GM10248 (cell line): ENCODE measurements around the gene MTRF1L.

Experiments used
- CTCF ChIA-PET: fragments of 300-600 bp; sonication (Branson Sonifier 250); formaldehyde crosslinking; extraction: SDS; loops from one replicate; lab custom pipeline; 2021; ENCODE audit warnings: antibody characterized with exemption; lab: Yijun Ruan, JAX
- POLR2A ChIA-PET: fragments of 350-650 bp; sonication (Branson Sonifier 250); formaldehyde crosslinking; extraction: SDS; loops from one replicate; lab custom pipeline; 2020; ENCODE audit warnings: antibody characterized with exemption; lab: Yijun Ruan, JAX
- DNase-seq: peaks from one replicate; pipeline ENCODE4 v3.0.0; 2012; ENCODE audit errors: extremely low spot score
- TF ChIP-seq, protein P1 (sequence below): IDR thresholded peaks from 2 replicates; pipeline ENCODE4 v1.5.1; 2012; ENCODE audit warnings: mild to moderate bottlenecking, low read depth; ENCODE audit errors: extremely low read depth, missing control alignments, control extremely low read depth

MTRF1L gene

DNA sequence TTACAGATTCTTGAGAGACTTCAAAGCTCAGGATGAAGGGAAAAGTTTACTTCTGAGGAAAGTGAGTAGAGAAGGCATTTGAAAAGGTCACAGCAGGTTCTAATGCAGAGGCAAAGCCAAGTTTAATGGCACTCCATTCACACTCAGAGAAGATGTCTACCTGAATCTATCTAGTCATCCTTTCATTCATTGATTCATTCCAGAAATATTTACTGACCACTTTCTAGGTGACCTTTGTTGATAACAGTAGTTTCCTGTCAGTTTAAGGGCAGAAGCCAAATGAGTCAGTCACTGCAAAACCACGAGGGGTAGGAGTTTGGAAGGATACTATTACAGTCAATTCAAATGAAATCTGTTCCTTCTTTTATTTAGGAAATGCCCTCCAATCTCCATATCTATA, 50.5 kb downstream of the MTRF1L start:
- ChIA-PET POLR2A (no interaction called here), CTCF (no interaction called here)
- no peak for DNase-seq
- TF ChIP-seq, protein P1, sequence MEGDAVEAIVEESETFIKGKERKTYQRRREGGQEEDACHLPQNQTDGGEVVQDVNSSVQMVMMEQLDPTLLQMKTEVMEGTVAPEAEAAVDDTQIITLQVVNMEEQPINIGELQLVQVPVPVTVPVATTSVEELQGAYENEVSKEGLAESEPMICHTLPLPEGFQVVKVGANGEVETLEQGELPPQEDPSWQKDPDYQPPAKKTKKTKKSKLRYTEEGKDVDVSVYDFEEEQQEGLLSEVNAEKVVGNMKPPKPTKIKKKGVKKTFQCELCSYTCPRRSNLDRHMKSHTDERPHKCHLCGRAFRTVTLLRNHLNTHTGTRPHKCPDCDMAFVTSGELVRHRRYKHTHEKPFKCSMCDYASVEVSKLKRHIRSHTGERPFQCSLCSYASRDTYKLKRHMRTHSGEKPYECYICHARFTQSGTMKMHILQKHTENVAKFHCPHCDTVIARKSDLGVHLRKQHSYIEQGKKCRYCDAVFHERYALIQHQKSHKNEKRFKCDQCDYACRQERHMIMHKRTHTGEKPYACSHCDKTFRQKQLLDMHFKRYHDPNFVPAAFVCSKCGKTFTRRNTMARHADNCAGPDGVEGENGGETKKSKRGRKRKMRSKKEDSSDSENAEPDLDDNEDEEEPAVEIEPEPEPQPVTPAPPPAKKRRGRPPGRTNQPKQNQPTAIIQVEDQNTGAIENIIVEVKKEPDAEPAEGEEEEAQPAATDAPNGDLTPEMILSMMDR, result no peak

DNA sequence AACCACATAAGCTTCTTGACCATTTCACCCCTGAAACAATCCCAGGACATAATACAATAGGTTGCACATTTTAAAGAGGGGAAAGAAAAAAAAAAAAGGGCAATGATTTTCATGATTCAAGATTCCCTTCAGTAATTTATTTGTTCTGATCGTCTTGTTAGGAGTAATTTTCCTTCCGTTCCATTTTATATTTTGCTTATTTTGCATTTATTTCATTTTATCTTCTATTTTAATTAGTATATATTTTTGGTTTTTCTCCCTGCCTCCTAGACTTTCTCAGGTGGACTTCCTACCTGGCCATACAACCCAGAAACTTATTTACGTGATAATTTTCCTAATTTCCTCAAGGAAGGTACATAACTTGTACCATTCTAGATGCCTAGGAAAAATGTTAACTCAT, 52.3 kb downstream of the MTRF1L start:
- POLR2A ChIA-PET, result no interaction called here
- DNase-seq, result no peak
- TF ChIP-seq, protein P1, result no peak
- CTCF ChIA-PET, result interaction anchor here (1.0 to 3.6 kb wide), 6 partner anchors 7 to 201 kb away, joined by 3 to 22 read pairs (median 3); no protein-coding TSS in a partner anchor

DNA sequence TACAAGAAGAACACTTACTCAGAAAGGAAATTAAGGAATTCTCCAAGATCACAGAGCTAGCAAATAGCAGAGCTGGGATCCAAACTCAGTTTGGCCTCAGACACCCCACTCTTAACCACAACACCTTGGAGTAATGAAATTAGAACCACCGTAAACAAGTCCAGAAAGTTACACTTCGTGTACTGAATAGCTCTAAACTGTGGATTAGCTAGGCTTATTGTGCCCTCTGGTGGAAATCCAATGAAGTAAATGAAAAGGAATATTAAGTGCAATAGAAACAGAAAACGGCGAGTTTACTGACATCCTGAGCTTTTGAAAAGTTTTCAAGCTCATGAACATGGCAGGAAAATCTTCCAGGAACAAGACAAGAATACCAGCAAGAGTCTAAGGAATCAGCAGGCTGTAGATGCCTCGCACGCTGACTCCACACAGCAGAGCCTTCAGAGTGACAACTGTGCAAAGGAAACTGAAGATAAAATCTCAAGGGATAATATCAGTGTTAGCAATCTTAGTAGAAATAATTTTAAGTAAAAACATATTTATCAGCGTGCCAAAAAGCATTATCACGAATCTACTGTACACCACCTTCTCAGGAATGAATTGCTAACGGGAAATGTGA, 54.2 kb downstream of the MTRF1L start:
- TF ChIP-seq, protein P1, result peak; percentile 52
- POLR2A ChIA-PET, result no interaction called here
- CTCF ChIA-PET, result interaction anchor here (0.7 to 3.6 kb wide), 33 partner anchors 9 to 397 kb away, joined by 3 to 22 read pairs (median 5); no protein-coding TSS in a partner anchor
- DNase-seq, result peak; percentile 32

DNA sequence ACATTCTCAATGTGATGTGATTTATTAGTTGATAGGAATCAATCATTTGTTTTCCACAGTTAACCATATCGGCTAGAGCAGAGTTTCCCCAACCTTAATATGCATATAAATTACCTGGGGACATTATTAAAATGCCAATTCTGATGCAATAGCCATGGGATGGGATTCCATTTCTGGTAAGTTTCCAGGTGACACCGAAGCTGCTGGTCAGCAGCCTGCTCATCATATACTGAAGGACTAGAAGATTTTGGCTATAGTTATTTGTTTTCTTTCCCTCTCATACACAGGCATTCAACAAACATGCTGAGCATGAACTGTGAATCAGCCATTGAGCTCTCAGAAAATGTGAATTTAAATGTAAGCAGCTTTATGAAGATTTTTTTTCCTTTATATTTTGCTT, 55.5 kb downstream of the MTRF1L start:
- ChIA-PET POLR2A (no interaction called here), CTCF (interaction anchor here (1.5 to 3.6 kb wide), 6 partner anchors 11 to 198 kb away, joined by 3 to 22 read pairs (median 9); no protein-coding TSS in a partner anchor)
- no peak for DNase-seq
- TF ChIP-seq, protein P1, result no peak

DNA sequence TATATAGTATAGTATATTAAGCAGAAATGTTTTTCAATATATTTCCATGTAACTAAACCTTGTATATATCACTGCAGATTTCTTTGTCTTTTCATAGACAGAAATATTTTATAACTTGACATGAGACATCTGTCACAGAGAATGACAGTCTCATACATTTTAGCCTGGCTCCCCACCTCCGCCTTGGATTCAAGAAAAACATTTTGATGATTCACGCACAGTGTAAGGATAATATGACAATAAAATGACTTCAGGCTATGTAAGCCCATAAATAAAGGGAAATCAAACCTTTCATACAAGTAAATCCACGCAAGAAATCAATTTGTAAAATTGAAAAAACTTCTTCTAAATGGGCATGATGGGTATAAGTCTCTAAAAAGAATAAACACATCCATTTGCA, 56.0 kb downstream of the MTRF1L start:
- TF ChIP-seq, protein P1, result no peak
- ChIA-PET POLR2A (no interaction called here), CTCF (interaction anchor here (2.5 to 3.6 kb wide), 3 partner anchors 11 to 198 kb away, joined by 12 to 22 read pairs (median 14); no protein-coding TSS in a partner anchor)
- DNase-seq, result no peak

DNA sequence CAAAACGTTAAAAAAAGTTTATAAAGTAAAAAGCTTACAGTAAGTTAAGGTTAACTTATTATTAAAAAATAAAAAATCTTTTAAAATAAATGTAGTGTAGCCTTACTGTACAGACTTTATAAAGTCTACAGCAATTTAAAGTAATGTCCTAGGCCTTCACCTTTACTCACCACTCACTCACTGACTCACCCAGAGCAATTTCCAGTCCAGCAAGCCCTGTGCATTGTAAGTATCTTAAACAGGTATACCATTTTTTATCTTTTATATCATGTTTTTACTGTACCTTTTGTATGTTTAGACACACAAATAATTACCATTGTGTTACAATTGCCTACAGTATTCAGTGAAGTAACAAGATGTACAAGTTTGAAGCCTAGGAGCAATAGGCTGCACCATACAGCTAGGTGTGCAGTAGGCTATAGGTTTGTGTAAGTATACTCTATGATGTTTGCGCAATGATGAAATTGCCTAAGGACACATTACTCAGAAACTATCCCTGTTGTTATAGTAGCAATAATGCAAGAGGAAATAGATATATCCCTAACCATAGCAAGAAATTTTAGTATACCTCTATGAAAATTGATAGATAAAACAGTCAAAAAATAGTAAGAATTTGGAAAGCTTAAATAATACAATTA, 59.1 kb downstream of the MTRF1L start:
- TF ChIP-seq, protein P1, result no peak
- ChIA-PET CTCF (no interaction called here), POLR2A (no interaction called here)
- no peak for DNase-seq
